Measurements from ENCODE around the gene ENOX2. TPM values are rescaled to one million over a fixed set of nuclear protein-coding genes. Genes with fewer than 3 reads are reported as not detected.

ENOX2 gene
- total RNA-seq, 2 donors from 2014 or later = 5.9 to 13.8 TPM

DNA sequence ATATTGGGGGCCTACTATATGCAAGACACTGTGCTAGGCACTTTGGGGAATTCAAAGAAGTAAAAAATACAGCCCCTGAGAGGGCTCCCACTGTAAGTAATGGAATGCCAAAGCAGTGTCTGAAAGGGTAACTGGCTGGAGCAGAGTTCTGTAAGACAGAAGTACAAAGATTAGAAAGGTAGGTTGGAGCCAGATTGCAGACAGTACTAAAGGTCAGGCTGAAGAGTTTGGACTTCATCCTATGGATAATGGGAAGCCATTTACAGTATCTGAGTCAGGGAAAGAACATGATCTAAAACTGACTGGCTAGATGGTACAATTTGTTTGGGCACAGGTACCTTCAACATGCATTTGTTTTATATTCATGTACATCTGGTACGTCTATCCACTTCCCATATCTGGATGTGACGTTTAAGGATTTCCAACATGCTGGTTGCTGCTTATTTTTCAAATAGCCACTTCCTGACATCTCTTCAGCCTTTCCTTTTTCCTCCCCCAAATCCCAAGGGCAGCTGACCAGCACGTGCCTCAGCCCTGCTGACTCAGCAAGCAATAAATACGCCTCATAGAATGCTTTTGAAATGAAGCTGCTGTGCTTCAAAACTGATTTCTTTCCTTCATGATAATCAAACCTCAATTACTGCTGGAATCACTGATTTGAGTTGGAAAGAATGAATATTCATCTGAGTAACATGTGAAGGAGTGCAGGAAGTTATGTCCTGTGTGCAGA lies 9.5 kb downstream of the ENOX2 start:
- no peak for ATAC-seq
- no peak for DNase-seq (ENCODE audit: low spot score in 2 of 2)
- no peaks in the 10 kb centered on the region for H3K9me3 Mint-ChIP-seq
- no peak overlapping the region for H3K27ac Mint-ChIP-seq
- no peaks in the 10 kb centered on the region for H3K36me3 Mint-ChIP-seq

DNA sequence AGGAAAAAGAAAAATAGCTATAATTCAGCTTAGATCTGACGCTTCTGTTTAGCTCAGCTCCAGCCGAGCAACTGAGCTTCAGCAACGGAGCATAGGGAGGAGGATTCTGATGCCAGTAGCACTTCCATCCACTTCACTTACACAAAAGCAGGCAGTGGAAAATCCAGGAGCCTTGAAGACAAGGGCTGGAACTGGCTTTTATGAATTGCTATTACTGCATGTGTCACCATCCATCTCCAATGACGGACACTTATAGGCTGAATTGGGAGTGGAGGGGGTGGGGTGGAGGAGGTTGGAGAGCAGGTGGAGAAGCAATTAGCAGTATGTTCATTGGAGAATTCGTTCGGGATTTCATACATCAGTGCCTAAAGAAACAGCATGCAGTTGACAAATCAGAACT lies 15.6 kb downstream of the ENOX2 start:
- no peak for DNase-seq (ENCODE audit: low spot score in 2 of 2)
- no peaks in the 10 kb centered on the region for H3K36me3 Mint-ChIP-seq
- H3K27ac Mint-ChIP-seq = no peak overlapping the region
- no peak for ATAC-seq
- H3K9me3 Mint-ChIP-seq = no peaks in the 10 kb centered on the region

DNA sequence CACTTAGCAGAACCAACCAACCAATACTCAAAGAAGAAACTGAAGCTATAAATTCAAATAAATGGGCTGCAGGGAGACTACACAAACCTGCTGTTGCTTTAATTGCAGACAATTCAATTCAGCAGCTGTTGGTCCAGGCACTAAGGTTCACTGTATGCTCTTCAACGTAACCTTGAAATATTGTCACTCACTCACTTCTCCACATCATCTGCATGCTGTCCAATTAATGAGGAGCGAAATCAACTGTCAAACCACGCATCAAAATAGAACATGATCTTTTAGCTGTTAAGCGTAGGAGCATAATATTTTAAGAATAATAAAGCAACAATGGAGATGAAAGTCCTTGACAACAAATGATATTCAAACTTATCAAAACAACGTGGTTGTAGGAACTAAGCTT lies 17.0 kb downstream of the ENOX2 start:
- ATAC-seq (no peak), DNase-seq (ENCODE audit: low spot score in 2 of 2) (no peak)
- H3K36me3 Mint-ChIP-seq = no peaks in the 10 kb centered on the region
- no peak overlapping the region for H3K27ac Mint-ChIP-seq
- no peaks in the 10 kb centered on the region for H3K9me3 Mint-ChIP-seq

DNA sequence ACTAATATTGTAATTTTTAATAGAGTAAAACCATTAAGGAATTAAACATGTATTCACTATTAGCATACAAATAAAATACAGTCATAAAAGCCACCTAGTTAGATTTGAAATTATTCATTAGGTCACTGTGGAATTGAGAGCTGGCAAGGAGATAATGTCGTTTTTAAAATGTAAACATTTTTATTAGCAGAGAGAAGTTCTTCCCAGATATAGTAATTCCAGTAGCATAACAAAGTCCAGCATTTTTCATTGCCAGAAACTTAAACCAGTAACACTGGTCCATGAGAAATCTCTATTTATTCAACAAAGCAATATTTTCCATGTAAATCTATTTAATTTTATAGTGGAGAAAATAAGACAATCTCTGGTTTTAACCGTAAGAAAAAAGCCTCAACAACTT lies 17.5 kb downstream of the ENOX2 start:
- H3K36me3 Mint-ChIP-seq = no peaks in the 10 kb centered on the region
- H3K9me3 Mint-ChIP-seq = no peaks in the 10 kb centered on the region
- no peak for ATAC-seq

DNA sequence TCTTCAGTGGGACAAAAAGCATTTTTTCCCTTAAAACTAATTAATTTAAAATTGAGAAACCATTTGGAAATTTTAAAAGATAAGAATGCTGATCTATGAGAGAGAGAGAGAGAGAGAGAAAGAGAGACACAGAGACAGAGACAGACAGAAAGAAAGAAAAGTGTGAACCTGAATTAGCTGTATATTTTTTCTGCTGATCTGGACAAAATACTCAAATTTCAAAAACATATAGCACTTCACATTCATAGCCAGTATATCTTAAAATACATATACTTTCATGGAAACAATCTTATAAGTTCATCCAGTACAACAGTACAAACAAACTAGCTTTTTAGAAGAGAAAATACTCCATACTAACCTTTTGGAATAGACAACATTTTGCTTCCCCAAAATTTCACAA lies 18.4 kb downstream of the ENOX2 start:
- no peak for DNase-seq (ENCODE audit: low spot score in 2 of 2)
- Mint-ChIP-seq H3K36me3 (no peaks in the 10 kb centered on the region), H3K9me3 (no peaks in the 10 kb centered on the region), H3K27ac (no peak overlapping the region)
- ATAC-seq = no peak

More for the DNA sequence above, 17.5 kb downstream of the ENOX2 start:
- no peak overlapping the region for H3K27ac Mint-ChIP-seq
- DNase-seq (ENCODE audit: low spot score in 2 of 2) = no peak

DNA sequence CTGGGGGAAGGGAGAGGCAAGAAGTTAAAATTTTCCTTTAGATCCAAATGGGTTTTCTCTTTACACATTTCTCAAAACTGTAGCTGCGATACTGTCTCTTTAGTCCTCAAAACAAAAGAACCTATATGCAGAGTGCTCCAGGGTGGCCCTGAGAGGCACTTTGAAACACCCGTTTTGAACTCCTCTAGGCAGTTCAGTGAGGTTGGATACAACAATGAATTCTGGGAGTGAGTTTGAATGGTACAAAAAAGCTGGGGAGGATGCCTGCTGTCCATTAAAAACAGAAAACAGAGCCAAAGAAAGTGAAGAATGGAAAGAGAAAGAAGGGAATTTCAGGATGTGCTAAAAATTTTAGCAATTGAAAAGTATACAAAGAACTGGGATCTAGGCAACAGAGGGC lies 23.1 kb downstream of the ENOX2 start:
- Mint-ChIP-seq H3K9me3 (peaks cover 0 to 8% of the 10 kb centered on the region in 2 donors), H3K36me3 (peaks cover 0 to 12% of the 10 kb centered on the region in 2 donors), H3K27ac (peak overlapping the region in 1 of 2 donors; percentile 22)
- DNase-seq (ENCODE audit: low spot score in 2 of 2) (no peak), ATAC-seq (no peak)

DNA sequence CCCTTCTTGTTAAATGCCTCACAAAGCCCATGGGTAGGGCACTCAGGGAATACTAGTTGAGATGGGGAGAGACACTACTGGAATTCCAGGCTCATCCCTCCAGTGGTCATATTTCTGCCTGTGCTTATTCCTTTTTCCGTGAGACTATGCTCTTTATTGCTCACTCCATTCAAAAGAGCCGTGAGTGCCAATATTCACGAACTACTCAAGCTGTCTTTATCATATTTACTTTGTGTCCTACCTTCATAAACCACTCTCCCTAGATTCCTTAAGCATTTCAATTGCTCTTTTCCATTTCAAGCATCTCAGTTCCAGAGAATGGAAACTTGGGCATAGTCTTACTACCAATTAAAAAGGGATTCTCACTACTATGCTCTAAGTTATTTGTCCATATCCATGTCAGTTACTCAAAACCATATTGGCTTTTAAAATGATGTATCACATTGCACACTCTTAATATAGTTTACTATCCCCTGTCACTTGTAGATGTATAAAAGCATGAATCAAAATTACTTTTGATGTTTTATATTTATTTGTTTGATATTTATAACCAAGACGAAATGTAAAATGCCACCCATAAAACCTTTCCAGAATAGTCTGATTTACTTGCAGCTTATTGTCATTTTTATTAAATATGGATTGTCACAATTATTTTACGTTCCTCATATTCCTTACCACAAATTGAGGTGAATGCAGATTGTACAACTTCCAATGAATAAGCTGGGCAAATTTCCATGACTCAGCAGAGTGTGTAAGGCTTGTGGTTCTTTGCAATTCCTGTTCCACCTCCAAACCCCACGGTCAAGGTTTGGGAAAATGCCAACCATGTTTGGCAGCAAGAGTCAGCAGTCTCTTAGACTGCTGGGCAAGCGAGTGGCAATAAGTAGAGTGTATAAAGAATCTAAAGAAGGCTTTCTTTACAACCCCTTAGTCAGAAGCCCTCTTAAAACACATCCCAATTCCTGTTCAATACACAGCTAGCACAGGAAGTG lies 24.4 kb downstream of the ENOX2 start:
- Mint-ChIP-seq H3K36me3 (peaks cover 0 to 13% of the 10 kb centered on the region in 2 donors), H3K9me3 (peaks cover 0 to 8% of the 10 kb centered on the region in 2 donors), H3K27ac (no peak overlapping the region)
- no peak for ATAC-seq
- DNase-seq (ENCODE audit: low spot score in 2 of 2) = no peak

DNA sequence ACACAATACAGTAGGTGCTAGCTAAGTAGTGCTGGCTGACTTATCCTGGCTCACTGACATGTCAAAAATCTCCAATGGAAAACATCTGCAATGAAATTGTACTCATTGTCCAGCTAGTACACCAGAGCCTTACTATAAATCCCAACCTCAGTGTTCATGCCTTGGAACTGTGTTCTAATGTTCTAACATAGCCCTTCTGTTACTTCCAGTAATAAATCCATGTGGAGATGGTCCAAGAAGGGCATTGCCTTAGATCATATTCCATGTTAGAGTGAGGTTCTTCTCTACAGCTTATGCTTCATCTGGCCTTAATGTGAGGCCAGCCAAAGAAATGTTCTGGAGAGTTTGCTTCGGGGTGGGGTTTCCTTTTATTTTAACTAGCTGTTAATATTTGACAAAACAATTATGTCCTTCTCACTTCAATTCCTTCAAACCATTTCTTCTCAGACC lies 25.1 kb downstream of the ENOX2 start:
- Mint-ChIP-seq H3K9me3 (peaks cover 0 to 8% of the 10 kb centered on the region in 2 donors), H3K36me3 (peaks cover 0 to 13% of the 10 kb centered on the region in 2 donors), H3K27ac (no peak overlapping the region)
- ATAC-seq (no peak), DNase-seq (ENCODE audit: low spot score in 2 of 2) (no peak)

DNA sequence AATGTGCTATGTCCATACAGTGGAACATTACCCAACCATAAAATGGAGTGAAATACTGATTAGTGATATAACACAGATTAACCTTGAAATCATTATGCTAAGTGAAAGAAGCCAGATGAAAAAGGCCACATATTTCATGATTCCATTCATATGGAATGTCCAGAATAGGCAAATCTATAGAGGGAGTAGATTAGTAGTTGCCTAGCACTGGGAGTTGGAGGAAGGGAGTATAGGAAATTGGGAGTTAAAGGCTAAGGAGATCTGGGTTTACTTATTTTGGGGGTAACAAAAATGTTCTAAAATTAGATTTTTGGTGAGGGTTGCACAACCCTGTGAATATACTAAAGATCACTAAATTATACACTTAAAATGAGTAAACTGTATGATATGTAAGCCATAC lies 26.8 kb downstream of the ENOX2 start:
- no peak for DNase-seq (ENCODE audit: low spot score in 2 of 2)
- peaks cover 0 to 13% of the 10 kb centered on the region in 2 donors for H3K36me3 Mint-ChIP-seq
- H3K27ac Mint-ChIP-seq = no peak overlapping the region
- peaks cover 0 to 8% of the 10 kb centered on the region in 2 donors for H3K9me3 Mint-ChIP-seq
- ATAC-seq = no peak

DNA sequence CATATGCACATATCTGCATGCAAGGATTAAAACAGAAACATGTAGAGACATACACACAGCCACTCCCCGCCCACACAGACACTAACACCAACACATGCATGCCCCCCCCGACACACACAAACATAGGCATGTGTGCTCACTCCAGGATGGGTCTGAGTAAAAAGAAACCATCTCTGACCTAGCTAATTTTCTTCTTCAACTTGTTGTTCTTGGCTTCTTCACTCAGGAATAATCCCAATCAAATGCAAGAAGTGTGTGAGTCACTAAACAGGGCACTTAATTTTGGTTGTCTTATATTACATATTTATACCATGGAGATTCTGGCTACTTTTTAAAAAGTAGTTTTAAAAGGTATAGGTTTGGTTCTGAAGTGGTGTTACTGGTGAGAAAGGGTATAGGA lies 28.3 kb downstream of the ENOX2 start:
- DNase-seq (ENCODE audit: low spot score in 2 of 2) = no peak
- no peak for ATAC-seq
- peaks cover 0 to 8% of the 10 kb centered on the region in 2 donors for H3K9me3 Mint-ChIP-seq
- H3K36me3 Mint-ChIP-seq = peaks cover 0 to 13% of the 10 kb centered on the region in 2 donors
- H3K27ac Mint-ChIP-seq = no peak overlapping the region

DNA sequence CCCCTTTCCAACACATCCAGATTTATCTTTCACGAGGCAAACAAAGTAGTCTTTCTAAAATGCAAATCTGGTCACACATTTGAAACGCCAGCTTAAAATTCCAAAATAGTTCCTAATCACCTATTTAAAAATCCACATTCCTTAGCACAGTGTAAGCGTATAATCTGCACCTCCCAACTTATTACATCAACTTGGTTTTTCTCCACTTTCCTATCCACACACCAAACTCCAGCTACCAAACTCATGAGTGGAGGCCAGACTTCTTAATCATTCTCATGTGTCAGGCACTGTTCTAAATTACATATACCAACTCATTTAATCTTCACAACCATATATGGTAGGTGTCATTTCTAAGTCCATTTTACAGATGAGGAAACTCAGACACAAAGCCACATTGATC lies 33.8 kb downstream of the ENOX2 start:
- DNase-seq (ENCODE audit: low spot score in 2 of 2) = no peak
- H3K36me3 Mint-ChIP-seq = no peaks in the 10 kb centered on the region
- H3K27ac Mint-ChIP-seq = no peak overlapping the region
- H3K9me3 Mint-ChIP-seq = no peaks in the 10 kb centered on the region
- ATAC-seq = no peak

DNA sequence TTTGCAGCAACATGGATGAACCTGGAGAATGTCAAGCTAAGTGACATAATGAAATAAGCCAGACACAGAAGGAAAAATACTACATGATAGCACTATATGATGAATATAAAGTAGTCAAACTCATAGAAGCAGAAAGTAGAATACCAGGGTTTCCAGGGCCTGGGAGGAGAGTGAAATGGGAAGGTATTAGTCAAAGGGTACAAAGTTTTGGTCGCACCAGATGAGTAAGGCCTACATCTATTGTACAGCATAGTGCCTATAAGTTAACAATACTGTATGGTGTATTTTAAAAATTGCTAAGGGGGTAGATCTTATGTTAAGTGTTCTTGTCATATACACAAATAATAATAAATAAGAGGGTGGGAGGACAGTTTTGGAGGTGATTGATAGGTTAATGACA lies 41.5 kb downstream of the ENOX2 start:
- Mint-ChIP-seq H3K36me3 (no peaks in the 10 kb centered on the region), H3K27ac (no peak overlapping the region), H3K9me3 (no peaks in the 10 kb centered on the region)
- DNase-seq (ENCODE audit: low spot score in 2 of 2) (no peak), ATAC-seq (peak; percentile 39 to 65)

DNA sequence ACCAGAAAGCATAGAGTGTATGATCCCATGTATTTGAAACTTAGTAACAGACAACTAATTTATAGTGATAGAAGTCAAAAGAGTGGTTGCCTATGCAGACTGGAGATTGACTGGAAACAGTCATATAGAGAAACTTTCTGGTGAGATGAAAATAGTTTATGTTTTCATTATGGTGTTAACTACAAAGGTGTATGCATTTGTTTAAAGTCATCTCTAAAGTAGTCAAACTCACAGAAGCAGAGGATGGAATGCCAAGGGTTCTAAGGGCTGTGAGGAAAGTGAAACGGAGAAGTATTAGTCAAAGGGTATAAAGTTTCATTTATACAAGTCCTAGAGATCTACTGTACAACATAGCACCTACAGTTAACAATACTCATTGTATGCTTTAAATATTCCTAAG lies 45.8 kb downstream of the ENOX2 start:
- peak; percentile 93 to 98 for ATAC-seq
- H3K27ac Mint-ChIP-seq = no peak overlapping the region
- peaks cover 0 to 26% of the 10 kb centered on the region in 2 donors for H3K36me3 Mint-ChIP-seq
- peaks cover 0 to 6% of the 10 kb centered on the region in 2 donors for H3K9me3 Mint-ChIP-seq
- DNase-seq (ENCODE audit: low spot score in 2 of 2) = peak in 1 of 2 donors; percentile 7

DNA sequence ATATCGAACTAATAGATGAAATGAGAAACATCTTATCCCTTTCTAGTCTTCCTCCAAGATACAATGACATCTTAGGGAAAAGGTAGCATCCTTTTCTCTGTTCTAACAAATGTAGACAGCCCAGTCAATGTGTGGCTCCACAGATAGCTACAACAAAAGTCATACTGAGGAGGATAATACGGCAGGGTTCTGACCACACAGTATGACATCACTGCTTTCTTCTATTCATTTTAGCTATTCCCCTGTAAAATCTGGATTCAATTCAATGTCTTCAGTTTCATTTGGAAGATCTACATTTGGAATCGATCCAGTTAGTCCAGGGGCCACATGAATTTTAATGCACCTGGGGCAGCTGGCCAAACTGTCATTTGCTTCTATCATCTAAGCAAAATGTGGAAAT lies 51.4 kb downstream of the ENOX2 start:
- ATAC-seq = peak in 1 of 2 donors; percentile 82
- Mint-ChIP-seq H3K27ac (no peak overlapping the region), H3K9me3 (peaks cover 0 to 6% of the 10 kb centered on the region in 2 donors), H3K36me3 (peaks cover 0 to 26% of the 10 kb centered on the region in 2 donors)
- no peak for DNase-seq (ENCODE audit: low spot score in 2 of 2)

DNA sequence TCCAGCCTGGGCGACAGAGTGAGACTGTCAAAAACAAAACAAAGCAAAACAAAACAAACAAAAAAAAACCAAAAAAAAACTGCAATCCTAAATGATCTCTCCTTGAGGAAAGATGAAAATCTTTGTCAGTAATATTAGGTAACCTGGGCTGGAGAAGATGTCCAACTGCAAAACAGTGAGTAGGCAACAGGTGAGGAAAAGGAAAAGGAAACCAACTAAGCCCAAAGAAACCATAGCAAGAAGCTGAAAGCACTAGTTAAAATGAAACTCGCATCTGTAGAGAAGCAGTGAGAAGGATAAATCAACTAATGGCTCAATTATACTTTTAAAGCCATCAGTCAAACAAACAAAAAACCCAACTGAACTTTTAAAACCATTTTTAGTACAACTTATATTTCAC lies 54.2 kb downstream of the ENOX2 start:
- Mint-ChIP-seq H3K9me3 (no peaks in the 10 kb centered on the region), H3K27ac (no peak overlapping the region), H3K36me3 (peaks cover 0 to 2% of the 10 kb centered on the region in 2 donors)
- no peak for ATAC-seq
- no peak for DNase-seq (ENCODE audit: low spot score in 2 of 2)

DNA sequence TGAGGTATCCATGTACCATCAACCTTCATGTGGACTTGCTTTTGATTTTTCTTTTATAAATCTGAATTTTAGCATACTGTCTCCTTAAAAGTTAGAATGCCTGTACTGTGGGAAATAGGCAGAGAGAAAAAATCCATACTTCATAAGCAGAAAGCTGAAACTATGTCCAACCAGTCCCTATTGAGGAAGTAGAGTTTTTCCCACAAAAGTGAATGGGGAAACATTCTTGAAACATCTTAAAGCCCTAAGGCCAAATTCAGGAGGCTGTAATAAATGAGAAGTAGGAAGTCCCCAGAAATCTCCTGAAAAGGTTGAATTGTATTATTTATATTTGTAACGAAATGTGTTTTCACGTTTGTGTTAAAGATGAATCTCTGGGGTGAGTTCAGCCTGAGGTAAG lies 56.3 kb downstream of the ENOX2 start:
- no peaks in the 10 kb centered on the region for H3K36me3 Mint-ChIP-seq
- ATAC-seq = no peak
- DNase-seq (ENCODE audit: low spot score in 2 of 2) = no peak
- H3K27ac Mint-ChIP-seq = no peak overlapping the region
- H3K9me3 Mint-ChIP-seq = no peaks in the 10 kb centered on the region

DNA sequence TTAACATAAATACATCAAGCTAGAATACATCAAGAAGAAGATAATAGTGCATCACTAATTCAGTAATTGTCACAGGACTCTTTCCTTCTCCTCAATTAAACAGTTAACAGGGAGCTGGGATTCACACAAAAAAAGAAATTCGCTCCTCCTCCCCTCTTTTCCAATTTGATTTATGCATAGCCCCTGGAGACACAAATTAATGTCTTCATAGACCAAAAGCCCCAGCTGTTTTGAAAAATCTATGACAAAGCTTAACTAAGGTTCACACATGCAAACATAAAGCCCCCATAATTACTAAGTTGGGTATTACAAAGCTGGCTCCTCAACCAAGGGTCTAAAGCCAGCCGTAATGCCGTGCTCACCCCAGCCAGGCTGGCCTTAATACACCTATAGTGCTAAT lies 61.2 kb downstream of the ENOX2 start:
- Mint-ChIP-seq H3K9me3 (no peaks in the 10 kb centered on the region), H3K27ac (no peak overlapping the region), H3K36me3 (no peaks in the 10 kb centered on the region)
- DNase-seq (ENCODE audit: low spot score in 2 of 2) = no peak
- ATAC-seq = no peak
